HepG2 (cell line): ENCODE measurements around the gene RHBDD2. TPM values are rescaled to one million over a fixed set of nuclear protein-coding genes. Genes with fewer than 3 reads are reported as not detected.

Experiments
- ATF7 ChIP-seq, 2 experiments: fragments of 450-650 bp in 1 of 2; sonication (generic) in 1 of 2; formaldehyde crosslinking in 1 of 2; IDR thresholded peaks; 2 replicates each; pipeline versions ENCODE4 v1.4.0 to v1.6.1; 2016 to 2020; ENCODE audit warnings: antibody characterized with exemption in 1 of 2, mild to moderate bottlenecking in 1 of 2, missing genetic modification reagents in 1 of 2
- CC2D1A ChIP-seq: sonication (generic); formaldehyde crosslinking; IDR thresholded peaks from 2 replicates; pipeline ENCODE4 v1.8.1; 2023; ENCODE audit warnings: mild to moderate bottlenecking, missing genetic modification reagents
- CHD4 ChIP-seq: fragments of 200-600 bp; sonication (generic); IDR thresholded peaks from 2 replicates; pipeline ENCODE4 v1.7.0; 2017; ENCODE audit warnings: mild to moderate bottlenecking, low read length, borderline replicate concordance
- KLF9 ChIP-seq: IDR thresholded peaks from 2 replicates; pipeline ENCODE4 v1.6.1; 2016; ENCODE audit warnings: low read depth
- PAXIP1 ChIP-seq: sonication (generic); formaldehyde crosslinking; conservative IDR thresholded peaks from 2 replicates; pipeline ENCODE4 v1.4.0; 2020; ENCODE audit warnings: mild to moderate bottlenecking, missing genetic modification reagents, moderate library complexity
- PRPF4 ChIP-seq: fragments of 200-400 bp; formaldehyde crosslinking; IDR thresholded peaks from 2 replicates; pipeline ENCODE4 v1.6.1; 2016; ENCODE audit warnings: low read length, low read depth; ENCODE audit not compliant: poor library complexity, severe bottlenecking
- SNAI1 ChIP-seq: sonication (generic); formaldehyde crosslinking; IDR thresholded peaks from 2 replicates; pipeline ENCODE4 v1.5.0; 2020; ENCODE audit warnings: mild to moderate bottlenecking, missing genetic modification reagents, borderline replicate concordance
- ZBTB44 ChIP-seq: sonication (generic); formaldehyde crosslinking; IDR thresholded peaks from 2 replicates; pipeline ENCODE4 v1.4.0; 2020; ENCODE audit warnings: missing genetic modification reagents
- ZNF549 ChIP-seq: sonication (generic); formaldehyde crosslinking; IDR thresholded peaks from 2 replicates; pipeline ENCODE4 v1.5.0; 2020; ENCODE audit warnings: missing genetic modification reagents
- ZNF720 ChIP-seq: sonication (generic); formaldehyde crosslinking; IDR thresholded peaks from 2 replicates; pipeline ENCODE4 v1.4.0; 2020; ENCODE audit warnings: missing genetic modification reagents
- ZNF781 ChIP-seq: sonication (generic); formaldehyde crosslinking; IDR thresholded peaks from 2 replicates; pipeline ENCODE4 v1.5.1; 2020; ENCODE audit warnings: borderline replicate concordance, mild to moderate bottlenecking, missing genetic modification reagents; ENCODE audit errors: not compliant biosample characterization
- polyA plus RNA-seq, 8 experiments: library from polyadenylated mRNA; depleted of rRNA in 3 of 8; stranded (reverse) in 7 of 8; unstranded in 1 of 8; fragments of >200 nt; fragmentation: Illumina TruSeq in 4 of 8; extraction: Trizol in 4 of 8; gene quantifications; 2 replicates each; pipeline versions ENCODE4 v1.2.1 to v1.2.3, GENCODE V29; 2011 to 2016; ENCODE audit warnings: low read depth in 4 of 8, missing spikeins in 1 of 8, mixed read lengths in 1 of 8; ENCODE audit not compliant: insufficient read depth in 1 of 8
- total RNA-seq, 5 experiments: library from RNA; depleted of rRNA; stranded (reverse); fragments of >200 nt; fragmentation: Illumina TruSeq; extraction: Trizol; gene quantifications; 2 replicates each; pipeline ENCODE4 v1.2.3, GENCODE V29; 2016; ENCODE audit warnings: low read depth in 1 of 5
- TF ChIP-seq, protein P1 (sequence below): sonication (generic); formaldehyde crosslinking; IDR thresholded peaks from 2 replicates; pipeline ENCODE4 v1.5.1; 2020; ENCODE audit warnings: missing genetic modification reagents, mild to moderate bottlenecking, borderline replicate concordance
- TF ChIP-seq, protein P2 (sequence below): sonication (generic); formaldehyde crosslinking; IDR thresholded peaks from 2 replicates; pipeline ENCODE4 v1.4.0; 2020; ENCODE audit warnings: missing genetic modification reagents
- TF ChIP-seq, protein P3 (sequence below): sonication (generic); formaldehyde crosslinking; IDR thresholded peaks from 2 replicates; pipeline ENCODE4 v1.5.0; 2020; ENCODE audit warnings: mild to moderate bottlenecking, missing genetic modification reagents
- TF ChIP-seq, protein P4 (sequence below): sonication (generic); formaldehyde crosslinking; IDR thresholded peaks from 2 replicates; pipeline ENCODE4 v1.5.1; 2020; ENCODE audit warnings: mild to moderate bottlenecking, missing genetic modification reagents, borderline replicate concordance

Gene RHBDD2
- total and polyA plus RNA-seq, 2 of the 13 experiments (the other 11 are each of a cell fraction or from before 2014, with no cell fraction given) = 23.1 to 26.4 TPM

DNA sequence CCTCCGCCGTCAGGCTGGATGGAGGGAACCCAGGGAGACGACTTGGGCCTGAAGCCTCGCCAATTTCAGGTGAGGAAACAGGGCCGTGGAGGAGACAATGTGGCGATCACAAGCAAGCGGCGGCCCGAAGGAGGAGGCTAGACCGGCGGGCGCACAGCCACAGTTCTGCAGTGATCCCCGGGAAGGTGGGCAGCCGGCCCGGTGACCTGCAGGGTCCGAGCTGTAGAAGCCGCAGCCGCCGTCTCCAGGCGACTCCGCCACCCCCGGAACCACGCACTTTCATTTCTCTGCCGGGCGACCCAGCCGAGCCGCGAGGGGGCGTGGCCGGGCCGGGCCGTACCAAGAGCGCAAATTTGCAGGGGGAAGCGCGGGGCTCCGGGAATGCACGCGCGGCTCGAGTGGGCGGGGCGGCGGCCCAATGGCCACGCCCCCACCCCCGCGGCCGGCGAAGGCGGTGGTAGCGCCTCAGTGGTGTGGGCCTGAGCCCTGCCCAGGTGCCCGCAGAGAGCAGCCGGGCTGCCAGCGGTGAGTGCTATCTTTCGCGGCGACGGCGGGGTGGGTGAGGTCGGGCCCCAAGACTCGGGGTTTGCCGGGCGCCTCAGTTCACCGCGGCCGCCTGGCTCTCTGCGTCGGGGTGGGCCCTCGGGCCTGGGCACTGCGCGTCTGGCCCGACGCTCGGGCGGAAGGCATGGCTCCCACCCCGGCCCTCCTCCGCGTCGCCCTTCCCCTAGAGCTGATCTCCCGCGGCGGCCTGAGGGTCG lies 36.0 kb downstream of the RHBDD2 start, which contains the start of gene POR (continued):
- TF ChIP-seq, protein P1, sequence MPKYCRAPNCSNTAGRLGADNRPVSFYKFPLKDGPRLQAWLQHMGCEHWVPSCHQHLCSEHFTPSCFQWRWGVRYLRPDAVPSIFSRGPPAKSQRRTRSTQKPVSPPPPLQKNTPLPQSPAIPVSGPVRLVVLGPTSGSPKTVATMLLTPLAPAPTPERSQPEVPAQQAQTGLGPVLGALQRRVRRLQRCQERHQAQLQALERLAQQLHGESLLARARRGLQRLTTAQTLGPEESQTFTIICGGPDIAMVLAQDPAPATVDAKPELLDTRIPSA (CRISPR knock-in tag) = no peak; the same call in 1 of the 2 replicates
- TF ChIP-seq PRPF4 (no peak), PAXIP1 (peak; percentile 72), ZBTB44 (CRISPR knock-in tag) (no peak), KLF9 (CRISPR knock-in tag) (peak; percentile 93), ZNF549 (CRISPR knock-in tag) (no peak), CC2D1A (CRISPR knock-in tag) (no peak; the same call in 1 of the 2 replicates), CHD4 (no peak), ZNF720 (no peak), ATF7 (IDR thresholded peaks at IDR 0.05) (peak; percentile 72), ATF7 (CRISPR knock-in tag; IDR thresholded peaks at IDR 0.05) (no peak), SNAI1 (0 out of 2 replicates have a peak, but pooled peaks have one; percentile 33), ZNF781 (CRISPR knock-in tag) (no peak)
- TF ChIP-seq, protein P2, sequence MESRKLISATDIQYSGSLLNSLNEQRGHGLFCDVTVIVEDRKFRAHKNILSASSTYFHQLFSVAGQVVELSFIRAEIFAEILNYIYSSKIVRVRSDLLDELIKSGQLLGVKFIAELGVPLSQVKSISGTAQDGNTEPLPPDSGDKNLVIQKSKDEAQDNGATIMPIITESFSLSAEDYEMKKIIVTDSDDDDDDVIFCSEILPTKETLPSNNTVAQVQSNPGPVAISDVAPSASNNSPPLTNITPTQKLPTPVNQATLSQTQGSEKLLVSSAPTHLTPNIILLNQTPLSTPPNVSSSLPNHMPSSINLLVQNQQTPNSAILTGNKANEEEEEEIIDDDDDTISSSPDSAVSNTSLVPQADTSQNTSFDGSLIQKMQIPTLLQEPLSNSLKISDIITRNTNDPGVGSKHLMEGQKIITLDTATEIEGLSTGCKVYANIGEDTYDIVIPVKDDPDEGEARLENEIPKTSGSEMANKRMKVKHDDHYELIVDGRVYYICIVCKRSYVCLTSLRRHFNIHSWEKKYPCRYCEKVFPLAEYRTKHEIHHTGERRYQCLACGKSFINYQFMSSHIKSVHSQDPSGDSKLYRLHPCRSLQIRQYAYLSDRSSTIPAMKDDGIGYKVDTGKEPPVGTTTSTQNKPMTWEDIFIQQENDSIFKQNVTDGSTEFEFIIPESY = peak; percentile 76
- TF ChIP-seq, protein P3, sequence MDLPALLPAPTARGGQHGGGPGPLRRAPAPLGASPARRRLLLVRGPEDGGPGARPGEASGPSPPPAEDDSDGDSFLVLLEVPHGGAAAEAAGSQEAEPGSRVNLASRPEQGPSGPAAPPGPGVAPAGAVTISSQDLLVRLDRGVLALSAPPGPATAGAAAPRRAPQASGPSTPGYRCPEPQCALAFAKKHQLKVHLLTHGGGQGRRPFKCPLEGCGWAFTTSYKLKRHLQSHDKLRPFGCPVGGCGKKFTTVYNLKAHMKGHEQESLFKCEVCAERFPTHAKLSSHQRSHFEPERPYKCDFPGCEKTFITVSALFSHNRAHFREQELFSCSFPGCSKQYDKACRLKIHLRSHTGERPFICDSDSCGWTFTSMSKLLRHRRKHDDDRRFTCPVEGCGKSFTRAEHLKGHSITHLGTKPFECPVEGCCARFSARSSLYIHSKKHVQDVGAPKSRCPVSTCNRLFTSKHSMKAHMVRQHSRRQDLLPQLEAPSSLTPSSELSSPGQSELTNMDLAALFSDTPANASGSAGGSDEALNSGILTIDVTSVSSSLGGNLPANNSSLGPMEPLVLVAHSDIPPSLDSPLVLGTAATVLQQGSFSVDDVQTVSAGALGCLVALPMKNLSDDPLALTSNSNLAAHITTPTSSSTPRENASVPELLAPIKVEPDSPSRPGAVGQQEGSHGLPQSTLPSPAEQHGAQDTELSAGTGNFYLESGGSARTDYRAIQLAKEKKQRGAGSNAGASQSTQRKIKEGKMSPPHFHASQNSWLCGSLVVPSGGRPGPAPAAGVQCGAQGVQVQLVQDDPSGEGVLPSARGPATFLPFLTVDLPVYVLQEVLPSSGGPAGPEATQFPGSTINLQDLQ (CRISPR knock-in tag) = no peak
- TF ChIP-seq, protein P4, sequence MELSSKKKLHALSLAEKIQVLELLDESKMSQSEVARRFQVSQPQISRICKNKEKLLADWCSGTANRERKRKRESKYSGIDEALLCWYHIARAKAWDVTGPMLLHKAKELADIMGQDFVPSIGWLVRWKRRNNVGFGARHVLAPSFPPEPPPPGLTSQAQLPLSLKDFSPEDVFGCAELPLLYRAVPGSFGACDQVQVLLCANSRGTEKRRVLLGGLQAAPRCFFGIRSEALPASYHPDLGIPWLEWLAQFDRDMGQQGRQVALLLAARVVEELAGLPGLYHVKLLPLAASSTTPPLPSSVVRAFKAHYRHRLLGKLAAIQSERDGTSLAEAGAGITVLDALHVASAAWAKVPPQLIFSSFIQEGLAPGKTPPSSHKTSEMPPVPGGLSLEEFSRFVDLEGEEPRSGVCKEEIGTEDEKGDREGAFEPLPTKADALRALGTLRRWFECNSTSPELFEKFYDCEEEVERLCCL (CRISPR knock-in tag) = no peak
